Umbilical cord (tissue), 2 donors: ENCODE results near the gene DPEP1. TPM values are rescaled to one million over a fixed set of nuclear protein-coding genes. Genes with fewer than 3 reads are reported as not detected.
"Not testable (repeated sequence)": the region's sequence is repeated elsewhere in the genome, so short reads cannot be mapped to it uniquely, and the experiment has no call there.

Source experiments
- DNase-seq: peaks from one replicate; pipeline ENCODE4 v3.0.0-alpha.2; 2015; ENCODE audit warnings: low spot score
- total RNA-seq: library from RNA; depleted of rRNA; stranded (reverse); fragments of >200 nt; gene quantifications from one replicate; pipeline ENCODE4 v1.2.3, GENCODE V29; 2014; ENCODE audit warnings: low replicate concordance; ENCODE audit not compliant: insufficient read depth

The DPEP1 gene
- total RNA-seq, result 5.5 TPM

GRCh38 chr16:89613231-89613953 is at the start of gene DPEP1:
Gene DPEP1 (plus strand): TSS chr16:89613642. CDS start chr16:89630411, 16,769 bp downstream.
- no peak for DNase-seq

- no peak for DNase-seq
Measured at GRCh38 chr16:89564476-89565255, 48.8 kb upstream of the DPEP1 start.

GRCh38 chr16:89565256-89565505 is 48.3 kb upstream of the DPEP1 start:
- no peak for DNase-seq

GRCh38 chr16:89565506-89566372 is 47.7 kb upstream of the DPEP1 start:
- DNase-seq, result peak; percentile 21

GRCh38 chr16:89567656-89568594 is 45.5 kb upstream of the DPEP1 start:
- DNase-seq, result no peak

GRCh38 chr16:89569506-89570341 is 43.7 kb upstream of the DPEP1 start:
- DNase-seq, result no peak

- DNase-seq, result no peak
Measured at GRCh38 chr16:89570342-89570923, 43.0 kb upstream of the DPEP1 start.

- DNase-seq, result not testable (repeated sequence)
Measured at GRCh38 chr16:89570983-89571598, 42.4 kb upstream of the DPEP1 start.

GRCh38 chr16:89571636-89572035 is 41.8 kb upstream of the DPEP1 start:
- no peak for DNase-seq

- DNase-seq, result no peak
Measured at GRCh38 chr16:89572073-89572484, 41.4 kb upstream of the DPEP1 start.

- DNase-seq, result no peak
Measured at GRCh38 chr16:89572485-89573205, 40.8 kb upstream of the DPEP1 start.

GRCh38 chr16:89573826-89574680 is 39.4 kb upstream of the DPEP1 start:
- no peak for DNase-seq

GRCh38 chr16:89574681-89575246 is 38.7 kb upstream of the DPEP1 start:
- DNase-seq, result peak; percentile 24

- DNase-seq, result no peak
Measured at GRCh38 chr16:89575247-89576152, 37.9 kb upstream of the DPEP1 start, which contains the start of gene CPNE7. Gene CPNE7 (plus strand): TSS chr16:89575758. CDS start chr16:89575898, 140 bp downstream.

- DNase-seq, result no peak
Measured at GRCh38 chr16:89576153-89577054, 37.0 kb upstream of the DPEP1 start.
